Lung (tissue), 12 donors: ENCODE results near the gene ARPC2. TPM values are rescaled to one million over a fixed set of nuclear protein-coding genes. Genes with fewer than 3 reads are reported as not detected.

Experiments
- ATAC-seq: fragments of 200-7000 bp; cut with Tn5 transposase; one replicate; pipeline ENCODE4 v1.9.1; 2020; ENCODE audit warnings: moderate number of reproducible peaks; ENCODE audit not compliant: insufficient read depth, low FRiP score
- DNase-seq, 3 donors: peaks; one replicate each; pipeline ENCODE4 v3.0.0-alpha.2; 2013 to 2017
- H3K27ac ChIP-seq, 2 donors: one replicate each; pipeline ENCODE4 v1.5.1; 2013; ENCODE audit warnings: mild to moderate bottlenecking in 2 of 2, moderate library complexity in 2 of 2, control low read depth in 1 of 2, inconsistent platforms in 1 of 2, low read depth in 1 of 2, low read length in 1 of 2
- H3K27me3 ChIP-seq, 3 donors: one replicate each; pipeline ENCODE4 v1.5.1; 2013; ENCODE audit warnings: low read length in 2 of 3; ENCODE audit not compliant: control insufficient read depth in 3 of 3, insufficient read depth in 3 of 3
- H3K36me3 ChIP-seq, 4 donors: one replicate each; pipeline ENCODE4 v1.5.1; 2013; ENCODE audit warnings: low read length in 4 of 4, mild to moderate bottlenecking in 1 of 4, moderate library complexity in 1 of 4; ENCODE audit not compliant: control insufficient read depth in 4 of 4, insufficient read depth in 4 of 4
- H3K4me1 ChIP-seq, 5 donors: one replicate each; pipeline ENCODE4 v1.5.1; 2013; ENCODE audit warnings: low read length in 5 of 5, mild to moderate bottlenecking in 2 of 5, moderate library complexity in 1 of 5; ENCODE audit not compliant: control insufficient read depth in 5 of 5, insufficient read depth in 5 of 5
- H3K4me3 ChIP-seq: one replicate; pipeline ENCODE4 v1.5.1; 2013; ENCODE audit warnings: mild to moderate bottlenecking, control low read depth, moderate library complexity
- H3K9ac ChIP-seq, 2 donors: one replicate each; pipeline ENCODE4 v1.5.1; 2013; ENCODE audit warnings: low read length in 2 of 2, control low read depth in 1 of 2; ENCODE audit not compliant: insufficient read depth in 1 of 2
- H3K9me3 ChIP-seq, 4 donors: one replicate each; pipeline ENCODE4 v1.5.1; 2013; ENCODE audit warnings: low read length in 3 of 4, mild to moderate bottlenecking in 1 of 4, moderate library complexity in 1 of 4; ENCODE audit not compliant: control insufficient read depth in 4 of 4, insufficient read depth in 3 of 4
- CTCF ChIP-seq: IDR thresholded peaks from 2 replicates; pipeline ENCODE4 v1.5.1; 2012; ENCODE audit warnings: mild to moderate bottlenecking; ENCODE audit errors: control extremely low read depth, extremely low read depth
- WGBS, 2 donors: extraction: QIAGEN DNeasy Blood & Tissue Kit; methylation state at CpG; one replicate each; pipeline ENCODE4 v1.1.7; 2013; 5-methylcytosine and 5-hydroxymethylcytosine counted together
- polyA plus RNA-seq, 2 donors: library from polyadenylated mRNA; stranded (reverse); fragments of 200-250 nt; gene quantifications; one replicate each; pipeline ENCODE4 v1.2.1, GENCODE V29; 2013
- total RNA-seq, 2 donors: library from RNA; depleted of rRNA in 1 of 2; stranded (reverse); fragments of >200 nt in 1 of 2; gene quantifications; one replicate each; pipeline ENCODE4 v1.2.1, GENCODE V29; 2014 to 2021
- donor health status: control.
- donor health status: control.
- donor health status: Bipolar disorder and iron deficiency.
- donor health status: healthy.
- donor health status: DM: yes; HTN: yes; CAD: no.

The ARPC2 gene
- total and polyA plus RNA-seq, 4 donors, result 190 to 490 (median 308) TPM

GRCh38 chr2:218293715-218294429, 76.9 kb downstream of the ARPC2 start:
- H3K4me3 ChIP-seq, result no peak overlapping the region
- no peaks in the 10 kb centered on the region for H3K9me3 ChIP-seq
- H3K36me3 ChIP-seq, result peaks cover 0 to 2% (median 0%) of the 10 kb centered on the region in 4 donors
- no peaks in the 10 kb centered on the region for H3K27me3 ChIP-seq
- no peak for DNase-seq
- H3K27ac ChIP-seq, result peak overlapping the region in 1 of 2 donors; percentile 90
- no peak overlapping the region for H3K9ac ChIP-seq
- 51 to 55% methylated on average over 5 of the region's 5 CpGs for WGBS, 2 donors
- H3K4me1 ChIP-seq, result peaks cover 12 to 52% (median 29%) of the 10 kb centered on the region in 5 donors
- TF ChIP-seq CTCF, result no peak
- ATAC-seq, result no peak

- no peak for TF ChIP-seq CTCF
- Histone ChIP-seq H3K4me1 (peaks cover 10 to 51% (median 28%) of the 10 kb centered on the region in 5 donors), H3K4me3 (no peak overlapping the region), H3K36me3 (peaks cover 0 to 2% (median 0%) of the 10 kb centered on the region in 4 donors), H3K27ac (peak overlapping the region in 1 of 2 donors; percentile 90), H3K9me3 (no peaks in the 10 kb centered on the region), H3K9ac (peak overlapping the region in 1 of 2 donors; percentile 47), H3K27me3 (no peaks in the 10 kb centered on the region)
- DNase-seq, result no peak
- ATAC-seq, result no peak
- WGBS, 2 donors, result 63 to 65% methylated on average over 5 of the region's 5 CpGs
Observed at GRCh38 chr2:218294430-218295022, 77.5 kb downstream of the ARPC2 start.

- Histone ChIP-seq H3K4me1 (peaks cover 10 to 46% (median 23%) of the 10 kb centered on the region in 5 donors), H3K9ac (peak overlapping the region in 1 of 2 donors; percentile 47), H3K27me3 (no peaks in the 10 kb centered on the region), H3K4me3 (no peak overlapping the region), H3K36me3 (peaks cover 0 to 2% (median 0%) of the 10 kb centered on the region in 4 donors), H3K9me3 (no peaks in the 10 kb centered on the region), H3K27ac (peak overlapping the region in 1 of 2 donors; percentile 90)
- ATAC-seq (no peak), DNase-seq (peak; percentile 46 to 90 (median 85))
- 40 to 72% methylated on average over 7 of the region's 7 CpGs for whole genome bisulfite sequencing, 2 donors
- no peak for TF ChIP-seq CTCF
Observed at GRCh38 chr2:218295029-218295428, 78.0 kb downstream of the ARPC2 start.
